Purkinje cell (primary cell): Measurements from ENCODE around the gene UTS2R. TPM values are rescaled to one million over a fixed set of nuclear protein-coding genes. Genes with fewer than 3 reads are reported as not detected.

Source experiments
- polyA plus RNA-seq: library from polyadenylated mRNA; unstranded; fragments of >200 nt; fragmentation: Nextera tagmentation; gene quantifications from 2 replicates; pipeline ENCODE4 v1.2.1, GENCODE V29; 2014

Gene UTS2R
- polyA plus RNA-seq = not detected in 2 replicates

DNA sequence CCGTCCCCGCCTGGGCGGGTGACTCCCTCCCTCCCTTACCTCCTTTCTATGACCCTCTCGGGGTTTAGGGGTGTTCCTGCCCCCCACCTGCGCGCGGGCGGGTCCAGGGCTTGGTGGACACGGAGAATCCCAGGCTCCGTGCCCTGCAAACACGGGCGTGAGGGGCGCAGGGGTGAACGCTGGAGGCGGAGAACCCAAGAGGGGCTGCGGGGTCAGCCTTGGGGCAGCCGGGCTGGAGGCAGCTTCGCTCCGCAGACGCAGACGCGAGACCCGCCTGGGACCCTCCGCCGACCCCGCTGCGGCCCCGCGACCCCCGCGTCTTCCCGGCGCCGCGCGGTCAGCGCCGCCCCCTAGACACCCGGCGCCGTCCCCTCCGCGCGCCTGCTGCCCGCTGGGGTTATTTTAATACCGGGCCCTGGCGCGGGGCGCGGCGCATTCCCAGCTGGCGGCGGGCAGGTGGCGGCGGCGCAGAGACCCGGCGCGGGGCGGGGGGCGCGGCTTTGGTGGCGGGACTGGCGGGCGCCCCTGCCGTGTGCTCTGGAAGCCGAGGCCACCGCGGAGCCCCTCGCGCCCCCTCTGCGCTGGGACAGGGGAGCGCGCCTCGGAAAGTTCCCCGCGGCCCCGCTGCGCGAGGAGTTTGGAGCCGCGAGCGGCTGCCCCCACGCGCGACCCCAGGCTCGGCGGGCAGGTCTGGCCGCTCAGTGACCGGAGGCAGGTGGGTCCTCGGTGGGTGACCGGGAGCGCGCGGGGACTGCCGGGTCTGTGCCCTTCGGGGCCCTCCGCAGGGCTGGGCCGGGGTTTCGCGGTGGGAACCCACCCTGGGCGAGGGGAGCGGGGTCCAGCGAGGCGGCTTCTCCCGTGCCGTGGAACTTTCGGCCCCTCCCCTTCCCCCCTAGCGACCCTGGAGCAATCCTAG lies at the start of gene UTS2R:
UTS2R (plus strand) TSS at position 433 of the 916 bp plus-strand sequence. CDS start 2,560 bp downstream, outside the sequence.

DNA sequence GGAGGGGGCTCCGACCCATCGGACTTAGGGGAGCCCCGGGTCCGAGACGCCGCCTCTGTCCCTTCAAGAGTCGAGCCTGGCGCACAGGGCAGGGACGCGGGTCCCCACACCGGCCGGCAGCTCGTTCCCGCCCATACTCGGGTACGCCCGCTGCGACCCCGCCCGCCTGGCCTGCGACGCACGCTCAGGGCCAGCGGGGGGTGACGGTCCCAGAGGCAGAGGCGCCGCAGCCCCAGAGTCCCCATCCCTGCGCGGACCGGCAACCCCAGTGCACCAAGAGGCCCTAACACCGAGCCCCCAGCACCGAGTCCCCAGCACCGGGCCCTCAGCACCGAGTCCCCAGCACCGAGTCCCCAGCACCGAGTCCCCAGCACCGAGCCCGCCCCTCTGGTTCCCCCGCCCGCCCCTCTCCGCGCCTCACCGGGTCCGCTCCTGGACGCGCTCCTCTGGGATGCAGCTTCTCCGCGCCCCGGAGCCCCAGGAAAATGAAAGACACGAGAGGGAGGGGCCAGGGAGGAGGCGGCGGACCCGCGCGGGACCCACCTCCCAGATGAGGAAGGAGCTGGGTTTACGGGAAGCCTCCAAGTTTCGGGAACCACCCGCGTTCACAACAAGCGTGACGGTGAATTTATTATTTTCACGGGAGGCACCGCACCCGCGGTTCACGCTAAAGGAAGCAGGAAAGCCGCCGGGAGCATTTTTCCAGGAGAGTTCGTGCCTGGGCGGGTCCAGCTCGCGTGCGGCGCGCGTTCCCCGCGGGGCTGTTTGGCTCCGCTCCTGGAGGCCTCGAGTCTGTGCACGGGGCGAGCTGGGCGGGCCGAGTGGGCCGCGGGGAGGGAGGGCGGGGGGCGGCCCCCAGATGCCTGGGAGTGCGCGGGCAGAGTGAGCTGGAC lies 38.0 kb upstream of the UTS2R start, which contains the start of gene SECTM1:
SECTM1 (minus strand) TSS at position 488 of the 893 bp plus-strand sequence. CDS start 6,526 bp downstream, outside the sequence.

DNA sequence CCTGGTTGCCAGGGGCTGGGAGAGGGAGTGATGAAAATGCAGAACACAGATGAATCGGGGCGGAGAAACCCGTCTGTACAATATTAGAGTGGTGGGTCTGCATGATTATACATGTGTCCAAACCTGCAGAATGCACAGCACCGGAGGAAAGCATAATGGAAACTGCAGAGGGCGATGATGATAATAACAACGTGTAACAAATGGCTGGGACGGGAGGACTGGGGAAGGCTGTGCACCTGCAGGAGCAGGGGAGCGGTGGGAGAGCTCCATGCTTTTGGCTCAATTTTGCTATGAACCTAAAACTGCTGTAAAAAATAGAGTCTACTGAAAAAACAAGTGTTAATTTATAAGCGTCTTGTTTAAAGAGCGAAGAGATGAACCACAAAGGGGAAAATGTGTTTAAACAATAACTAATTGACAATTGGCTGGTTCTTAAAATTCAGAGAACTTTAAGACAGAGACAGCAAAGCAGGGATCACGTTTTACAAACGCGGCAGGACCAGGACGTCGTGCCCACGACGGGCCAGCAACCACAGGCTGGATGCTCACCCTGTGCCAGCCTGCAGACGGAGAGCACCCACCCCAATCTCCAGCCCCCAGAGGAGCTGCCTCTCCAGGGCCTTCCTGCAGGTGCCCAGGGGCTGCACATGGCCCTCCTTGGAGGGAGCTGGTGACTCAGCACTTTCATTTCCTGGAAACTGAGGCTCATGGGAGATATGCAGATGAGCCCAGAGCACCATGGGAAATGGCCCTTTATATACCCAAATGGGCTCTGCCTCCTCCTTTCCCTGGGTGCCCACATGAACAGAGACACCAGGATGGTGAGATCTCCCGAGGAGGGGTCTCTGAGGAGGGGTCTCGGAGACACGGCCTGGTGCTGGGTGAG lies 12.9 kb upstream of the UTS2R start, which contains the start of gene TEX19:
TEX19 (plus strand) TSS at position 783 of the 886 bp plus-strand sequence. CDS start 2,904 bp downstream, outside the sequence.

GRCh38 chr17:82418001-82418986 lies 46.7 kb downstream of the UTS2R start, which contains the start of the genes HEXD and OGFOD3:
Gene HEXD (plus strand): TSS chr17:82418347. CDS start chr17:82419800, 1,453 bp downstream.
Gene OGFOD3 (minus strand): TSS chr17:82418586. CDS start chr17:82418485, 101 bp downstream.

Other genes with a start within 250 kb of the UTS2R start
- 2.7 and 4.0 TPM in 2 replicates for gene CCDC57, start 158.9 kb upstream of the UTS2R start, polyA plus RNA-seq
- 0.31 TPM in 1 of 2 replicates, not detected in the other for gene SLC16A3, start 142.7 kb upstream of the UTS2R start, polyA plus RNA-seq
- 12.2 and 17.3 TPM in 2 replicates for gene CSNK1D, start 98.1 kb upstream of the UTS2R start, polyA plus RNA-seq
- gene CD7, start 54.2 kb upstream of the UTS2R start, polyA plus RNA-seq = not detected in 2 replicates
- not detected in 2 replicates for gene SECTM1, start 38.0 kb upstream of the UTS2R start, polyA plus RNA-seq
- not detected in 2 replicates for gene TEX19, start 12.5 kb upstream of the UTS2R start, polyA plus RNA-seq
- gene HEXD, start 46.6 kb downstream of the UTS2R start, polyA plus RNA-seq = 2.0 and 3.7 TPM in 2 replicates
- gene OGFOD3, start 46.8 kb downstream of the UTS2R start, polyA plus RNA-seq = 0.36 and 7.6 TPM in 2 replicates
- gene CYBC1, start 79.0 kb downstream of the UTS2R start, polyA plus RNA-seq = 4.6 and 7.0 TPM in 2 replicates
- gene NARF, start 87.0 kb downstream of the UTS2R start, polyA plus RNA-seq = 42.2 and 47.7 TPM in 2 replicates
- gene FOXK2, start 148.0 kb downstream of the UTS2R start, polyA plus RNA-seq = 13.8 and 15.0 TPM in 2 replicates